Rectal smooth muscle tissue (tissue), 1 donor: ENCODE data around the gene ANO2.

Source experiments
- H3K27ac ChIP-seq: one replicate; pipeline ENCODE4 v1.7.0; 2013; ENCODE audit warnings: low read depth, low read length, inconsistent platforms
- H3K27me3 ChIP-seq: one replicate; pipeline ENCODE4 v1.7.0; 2013; ENCODE audit warnings: low read length; ENCODE audit not compliant: control insufficient read depth, insufficient read depth
- H3K36me3 ChIP-seq: one replicate; pipeline ENCODE4 v1.7.0; 2013; ENCODE audit warnings: low read length; ENCODE audit not compliant: control insufficient read depth, insufficient read depth
- H3K4me1 ChIP-seq: one replicate; pipeline ENCODE4 v1.7.0; 2013; ENCODE audit warnings: low read length; ENCODE audit not compliant: control insufficient read depth, insufficient read depth
- H3K4me3 ChIP-seq: one replicate; pipeline ENCODE4 v1.7.0; 2013; ENCODE audit warnings: low read length
- H3K9ac ChIP-seq: one replicate; pipeline ENCODE4 v1.7.0; 2013; ENCODE audit warnings: low read length

The ANO2 gene

DNA sequence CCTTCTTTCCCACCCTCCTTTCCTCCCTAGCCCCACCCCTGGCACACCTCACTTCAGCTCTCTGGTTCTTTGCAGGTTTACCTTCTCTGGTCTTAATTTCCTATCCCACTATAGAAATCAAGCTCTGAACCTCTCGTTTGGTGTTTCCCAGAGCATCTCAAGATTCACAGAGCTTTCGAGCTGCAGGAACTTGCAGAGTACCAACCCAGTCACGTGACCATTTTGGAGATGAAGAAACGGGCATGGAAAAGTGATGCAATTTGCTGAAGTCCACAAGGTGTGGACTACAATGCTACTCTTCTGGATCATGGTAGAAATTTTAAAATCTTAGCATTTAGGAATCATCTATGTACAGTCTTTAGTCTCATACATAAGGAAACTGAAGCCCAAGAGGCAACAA, 307.4 kb downstream of the ANO2 start:
- Histone ChIP-seq H3K4me1 (no peaks in the 10 kb centered on the region), H3K36me3 (no peaks in the 10 kb centered on the region), H3K27me3 (no peaks in the 10 kb centered on the region), H3K9ac (no peak overlapping the region), H3K4me3 (no peak overlapping the region), H3K27ac (no peak overlapping the region)

DNA sequence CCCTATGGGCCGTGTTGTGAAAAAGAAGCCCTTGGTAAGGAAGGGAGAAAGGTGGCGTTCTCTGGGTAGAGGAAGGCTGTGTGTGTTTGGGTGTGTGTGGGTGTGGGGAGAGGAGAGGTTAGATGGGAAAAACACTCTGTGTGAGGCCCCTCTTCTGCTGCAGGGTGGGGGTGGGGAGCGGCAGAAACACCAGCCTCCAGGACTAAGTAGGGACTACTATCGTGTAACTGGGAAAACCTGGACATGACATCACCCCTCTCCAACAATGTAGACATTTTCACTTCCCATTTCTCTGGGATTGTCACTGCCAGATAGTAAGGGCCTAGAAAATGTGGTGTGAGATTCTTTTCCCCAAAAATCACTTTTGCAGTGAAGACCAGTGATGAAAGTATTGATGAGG, 308.2 kb downstream of the ANO2 start:
- Histone ChIP-seq H3K4me1 (no peaks in the 10 kb centered on the region), H3K27me3 (no peaks in the 10 kb centered on the region), H3K36me3 (no peaks in the 10 kb centered on the region), H3K27ac (no peak overlapping the region), H3K4me3 (no peak overlapping the region), H3K9ac (no peak overlapping the region)

DNA sequence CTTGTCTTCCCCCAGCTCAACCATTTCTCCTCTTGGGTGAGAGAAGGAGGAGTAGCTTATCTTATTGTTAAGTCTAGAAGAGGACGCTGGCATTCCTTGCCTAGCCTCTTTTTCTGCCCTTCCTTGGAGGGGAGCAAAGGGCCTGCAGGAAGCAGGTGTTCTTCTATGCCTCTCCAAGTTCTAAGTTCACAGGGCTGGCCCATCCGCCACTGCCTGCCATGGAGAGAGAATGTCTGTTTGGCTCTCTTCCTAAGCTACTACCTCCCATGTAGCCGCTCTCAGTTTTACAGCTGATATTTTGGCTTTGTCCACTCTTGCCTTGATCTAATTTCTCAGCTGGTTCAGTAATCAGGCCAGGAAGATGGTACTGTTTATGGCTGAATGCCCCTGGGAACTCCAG, 312.0 kb downstream of the ANO2 start:
- H3K4me3 ChIP-seq: no peak overlapping the region
- no peaks in the 10 kb centered on the region for H3K36me3 ChIP-seq
- H3K4me1 ChIP-seq: no peaks in the 10 kb centered on the region
- H3K27ac ChIP-seq: no peak overlapping the region
- H3K9ac ChIP-seq: no peak overlapping the region
- H3K27me3 ChIP-seq: no peaks in the 10 kb centered on the region

DNA sequence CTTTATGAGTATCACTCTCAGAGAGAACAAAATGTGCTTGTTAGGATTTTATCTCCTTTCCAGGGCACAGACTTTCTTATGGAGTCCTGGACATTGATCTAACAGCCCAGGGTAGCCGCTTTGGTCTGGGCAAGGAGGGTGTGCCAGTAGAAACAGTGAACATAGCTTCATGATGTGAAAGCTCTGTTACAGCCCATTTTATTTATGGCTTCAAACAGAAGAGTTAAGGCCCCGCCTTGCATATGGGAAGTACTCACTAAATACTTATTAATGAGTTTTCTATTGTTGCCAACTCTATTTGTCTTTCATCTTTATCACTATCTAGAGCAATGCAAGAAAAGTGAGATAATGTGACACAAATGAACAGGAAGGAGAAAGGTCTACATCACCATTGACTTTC, 312.6 kb downstream of the ANO2 start:
- Histone ChIP-seq H3K4me1 (no peaks in the 10 kb centered on the region), H3K9ac (no peak overlapping the region)

DNA sequence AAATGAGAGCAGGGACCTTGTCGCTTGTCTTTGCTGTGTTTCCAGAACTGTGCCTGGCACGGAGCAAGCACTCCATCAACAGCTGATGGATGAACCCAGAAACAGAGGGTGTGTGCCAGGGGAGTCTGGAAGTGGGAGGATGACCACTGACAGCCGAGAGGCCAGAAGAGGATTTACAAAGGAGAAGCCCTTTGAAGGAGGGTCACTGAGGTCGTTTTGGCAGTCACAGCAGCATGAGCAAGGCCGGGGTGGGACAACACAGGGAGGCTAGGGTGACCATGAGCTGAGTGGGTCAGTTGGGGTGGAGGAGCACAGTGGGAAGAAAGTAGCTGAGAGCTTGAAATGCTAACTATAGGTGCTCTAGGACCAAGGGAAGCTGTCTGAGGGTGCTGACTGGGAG, 313.6 kb downstream of the ANO2 start:
- no peak overlapping the region for H3K9ac ChIP-seq
- no peak overlapping the region for H3K4me3 ChIP-seq
- no peaks in the 10 kb centered on the region for H3K4me1 ChIP-seq
- H3K36me3 ChIP-seq: no peaks in the 10 kb centered on the region
- H3K27me3 ChIP-seq: no peaks in the 10 kb centered on the region
- no peak overlapping the region for H3K27ac ChIP-seq

More for the DNA sequence above, 312.6 kb downstream of the ANO2 start:
- H3K36me3 ChIP-seq: no peaks in the 10 kb centered on the region
- no peak overlapping the region for H3K27ac ChIP-seq
- no peak overlapping the region for H3K4me3 ChIP-seq
- H3K27me3 ChIP-seq: no peaks in the 10 kb centered on the region

DNA sequence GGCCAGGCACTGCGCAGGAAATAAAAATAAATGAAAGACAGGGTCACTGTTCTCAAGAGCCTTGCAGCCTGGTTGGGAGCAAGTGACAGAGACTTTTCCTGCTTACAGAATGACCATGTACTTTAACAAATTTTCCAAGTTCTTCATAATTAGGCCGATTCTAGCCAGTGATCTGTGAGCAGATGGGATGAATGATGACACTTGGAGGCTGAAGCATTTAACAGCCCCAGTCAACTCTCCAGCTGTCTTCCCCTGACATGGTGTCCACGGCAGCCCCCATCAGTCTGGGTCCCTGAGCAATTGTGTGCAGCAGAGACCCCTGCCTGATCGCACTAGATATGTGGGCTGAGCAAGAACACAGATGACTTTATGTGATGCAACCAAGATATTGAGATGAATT, 314.3 kb downstream of the ANO2 start:
- H3K36me3 ChIP-seq: no peaks in the 10 kb centered on the region

DNA sequence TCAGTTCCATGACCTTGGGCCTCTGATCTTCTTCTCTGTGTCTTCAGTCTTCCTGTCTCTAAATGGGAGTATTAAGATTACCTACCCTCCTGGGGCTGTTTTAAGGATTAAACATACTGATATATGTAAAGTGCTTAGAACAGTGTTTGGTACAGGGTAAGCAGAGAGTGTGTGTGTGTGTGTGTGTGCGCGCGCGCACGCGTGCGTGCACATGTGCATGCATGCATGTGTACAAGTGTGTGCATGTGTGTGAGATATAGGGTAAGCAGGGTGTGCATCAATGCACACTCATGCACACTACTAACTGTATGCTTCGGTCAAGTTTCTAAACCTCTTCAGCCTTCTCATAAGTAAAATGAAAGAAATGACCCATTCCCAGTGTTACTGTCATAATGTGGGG, 316.6 kb downstream of the ANO2 start:
- no peak overlapping the region for H3K4me3 ChIP-seq
- H3K27me3 ChIP-seq: no peaks in the 10 kb centered on the region

More for the DNA sequence above, 314.3 kb downstream of the ANO2 start:
- Histone ChIP-seq H3K27ac (no peak overlapping the region), H3K27me3 (no peaks in the 10 kb centered on the region), H3K9ac (no peak overlapping the region), H3K4me1 (no peaks in the 10 kb centered on the region), H3K4me3 (no peak overlapping the region)

DNA sequence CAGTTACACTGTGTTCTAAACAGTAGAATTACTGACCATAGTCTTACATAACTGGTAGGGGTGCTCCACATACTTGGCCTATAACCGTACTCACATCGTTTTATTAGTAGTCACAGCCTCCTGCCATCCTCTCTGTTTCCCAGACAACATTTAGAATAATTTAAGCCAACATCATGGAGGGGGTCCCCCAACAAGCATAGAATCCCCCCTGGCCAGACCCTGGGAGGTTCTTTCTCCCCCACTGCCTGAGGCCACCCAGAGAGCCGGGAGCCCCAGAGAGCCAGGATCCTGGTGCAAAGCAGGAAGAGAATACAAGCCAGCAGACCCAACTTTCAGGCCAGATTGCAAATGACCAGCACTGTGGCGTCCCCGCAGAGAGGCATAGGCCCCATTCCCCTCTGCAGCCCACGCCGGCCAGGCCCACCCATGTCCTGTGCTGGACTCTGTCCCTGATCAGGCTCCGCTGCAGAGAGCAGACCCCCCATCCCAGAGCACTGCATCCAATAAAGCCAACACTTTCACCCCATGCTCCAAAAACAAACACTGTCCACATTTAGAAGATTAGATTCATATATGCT, 317.9 kb downstream of the ANO2 start:
- Histone ChIP-seq H3K4me1 (no peaks in the 10 kb centered on the region), H3K4me3 (no peak overlapping the region), H3K9ac (no peak overlapping the region), H3K27me3 (no peaks in the 10 kb centered on the region), H3K36me3 (no peaks in the 10 kb centered on the region), H3K27ac (no peak overlapping the region)

More for the DNA sequence above, 316.6 kb downstream of the ANO2 start:
- Histone ChIP-seq H3K4me1 (no peaks in the 10 kb centered on the region), H3K36me3 (no peaks in the 10 kb centered on the region), H3K27ac (no peak overlapping the region), H3K9ac (no peak overlapping the region)

DNA sequence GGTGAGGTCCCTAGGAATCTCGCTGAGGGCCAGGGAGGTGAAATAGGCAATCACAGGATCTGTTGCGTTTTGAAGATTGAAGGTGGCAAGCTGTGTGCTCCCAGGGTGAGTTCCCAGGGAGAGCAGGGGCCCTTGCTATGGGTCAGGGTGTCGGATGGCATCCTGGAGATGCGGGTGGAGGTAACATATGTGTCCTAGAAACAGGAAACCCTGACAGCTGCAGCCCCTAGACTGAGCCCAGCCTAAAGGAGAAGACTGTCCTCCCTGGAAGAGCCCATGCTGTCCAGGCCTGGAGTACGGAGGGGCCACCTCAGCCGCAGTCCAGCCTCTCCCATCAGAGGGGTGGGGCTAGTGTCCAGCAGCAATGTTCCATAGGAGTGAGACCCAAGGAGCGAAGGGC, 318.9 kb downstream of the ANO2 start:
- no peaks in the 10 kb centered on the region for H3K4me1 ChIP-seq
- no peaks in the 10 kb centered on the region for H3K27me3 ChIP-seq
- H3K36me3 ChIP-seq: no peaks in the 10 kb centered on the region
- no peak overlapping the region for H3K4me3 ChIP-seq
- H3K27ac ChIP-seq: no peak overlapping the region
- H3K9ac ChIP-seq: no peak overlapping the region

DNA sequence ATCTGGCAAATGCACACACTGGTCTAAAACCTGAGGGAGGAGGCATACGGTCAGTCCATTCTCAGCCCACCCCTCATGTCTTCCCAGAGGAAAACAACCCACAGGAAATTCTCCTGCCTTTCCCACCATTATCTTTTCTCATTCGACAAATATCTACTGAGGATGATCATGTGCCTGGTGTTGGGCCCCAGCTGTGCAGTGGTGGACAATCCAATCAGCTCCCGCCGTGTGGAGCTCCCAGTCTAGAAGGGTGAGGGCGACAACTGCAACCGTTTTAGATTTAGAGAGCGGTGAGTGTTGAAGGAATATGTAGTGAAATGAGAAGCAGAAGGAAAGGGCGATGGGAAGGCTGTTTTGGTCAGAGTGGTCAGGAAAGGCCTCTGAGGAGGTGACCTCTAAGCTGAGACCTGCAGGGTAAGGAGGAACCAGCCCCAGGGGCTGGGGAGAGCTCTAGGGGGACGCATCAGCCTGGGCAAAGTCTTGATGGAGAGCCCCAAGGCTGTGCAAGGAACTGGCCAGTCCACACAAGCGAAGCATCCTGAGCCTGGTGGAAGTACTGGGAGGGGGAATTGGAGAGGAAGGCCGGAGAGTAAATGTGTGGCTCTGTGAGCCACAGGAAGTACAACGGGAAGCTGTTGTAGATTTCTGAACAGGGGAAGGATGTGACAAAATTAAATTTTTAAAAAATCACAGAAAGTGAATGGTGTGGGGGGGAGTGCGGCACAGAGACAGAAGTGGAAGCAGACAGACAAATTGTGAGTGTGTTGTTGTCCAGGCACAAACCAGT, 320.4 kb downstream of the ANO2 start:
- peaks cover 4% of the 10 kb centered on the region for H3K4me1 ChIP-seq

DNA sequence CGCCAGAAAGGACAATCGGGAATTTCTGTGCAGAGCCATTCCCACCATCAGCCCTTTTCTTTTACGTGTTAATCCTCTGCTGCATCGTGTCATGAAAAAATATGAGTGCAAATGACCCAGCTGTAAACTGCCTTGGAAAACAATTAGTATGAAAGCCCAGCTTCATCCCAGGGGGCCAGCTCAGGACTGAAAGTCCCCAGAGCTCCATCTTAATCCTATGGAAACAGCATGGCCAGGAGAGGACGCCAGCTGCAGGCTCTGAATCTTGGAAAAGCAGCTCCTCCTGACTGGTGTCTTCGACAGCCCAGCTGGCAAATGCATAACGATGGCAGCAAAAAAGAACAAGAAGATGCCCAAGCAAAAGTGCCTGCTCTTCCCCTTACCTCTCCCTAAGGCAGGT, 321.6 kb downstream of the ANO2 start:
- Histone ChIP-seq H3K4me1 (peaks cover 5% of the 10 kb centered on the region), H3K4me3 (no peak overlapping the region), H3K27me3 (no peaks in the 10 kb centered on the region), H3K27ac (no peak overlapping the region), H3K9ac (no peak overlapping the region), H3K36me3 (no peaks in the 10 kb centered on the region)

More for the DNA sequence above, 320.4 kb downstream of the ANO2 start:
- no peak overlapping the region for H3K9ac ChIP-seq
- H3K4me3 ChIP-seq: no peak overlapping the region
- no peak overlapping the region for H3K27ac ChIP-seq
- no peaks in the 10 kb centered on the region for H3K36me3 ChIP-seq
- H3K27me3 ChIP-seq: no peaks in the 10 kb centered on the region

DNA sequence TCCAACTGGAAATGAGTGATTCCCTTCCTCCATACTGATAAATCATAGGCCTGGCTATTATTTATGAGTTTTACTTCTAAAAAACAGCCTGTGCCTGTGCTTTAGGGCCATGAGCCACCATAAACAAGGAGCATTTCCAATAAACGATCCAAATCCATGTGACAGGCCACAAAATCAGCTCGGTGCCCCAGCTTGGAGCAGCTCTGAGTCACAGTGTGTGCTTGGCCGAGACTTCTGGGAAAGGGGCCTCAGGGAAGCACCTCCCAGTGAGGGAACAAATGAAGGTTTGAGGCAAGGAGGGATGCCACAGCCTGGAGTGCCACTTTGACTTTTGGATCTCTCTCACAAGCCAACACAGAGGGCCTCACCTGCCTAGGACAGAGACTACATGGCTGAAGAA, 322.8 kb downstream of the ANO2 start:
- H3K27ac ChIP-seq: no peak overlapping the region
- no peaks in the 10 kb centered on the region for H3K27me3 ChIP-seq
- peaks cover 5% of the 10 kb centered on the region for H3K4me1 ChIP-seq
- H3K9ac ChIP-seq: no peak overlapping the region
- no peaks in the 10 kb centered on the region for H3K36me3 ChIP-seq
- H3K4me3 ChIP-seq: no peak overlapping the region

DNA sequence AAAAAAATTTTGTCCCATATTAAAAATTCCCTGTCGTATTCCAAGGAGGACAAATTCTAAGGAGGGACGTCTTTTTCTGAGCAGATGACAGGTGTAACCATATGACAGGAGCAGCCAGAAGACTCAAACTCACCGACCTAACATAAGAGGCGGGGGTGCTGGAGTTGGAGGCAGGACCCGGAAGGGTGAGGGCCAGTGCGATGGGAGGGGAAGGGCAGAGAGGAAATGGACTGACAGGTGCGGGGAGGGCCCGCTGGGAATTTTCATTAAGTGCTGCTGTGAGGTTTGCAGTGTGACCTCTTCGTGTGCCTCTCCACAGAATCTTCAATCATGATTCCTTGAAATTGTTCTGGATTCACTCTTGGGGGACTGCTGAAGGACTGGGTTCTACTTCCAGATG, 323.7 kb downstream of the ANO2 start:
- Histone ChIP-seq H3K27ac (no peak overlapping the region), H3K4me1 (peaks cover 5% of the 10 kb centered on the region), H3K9ac (no peak overlapping the region), H3K36me3 (no peaks in the 10 kb centered on the region), H3K4me3 (no peak overlapping the region), H3K27me3 (no peaks in the 10 kb centered on the region)
